Activated CD8-positive, alpha-beta T cell treated with anti-CD3 and anti-CD28 coated beads, Interleukin-2, amount 10 ng/mL, durations not matched to agents 7 days and 5 days (primary cell): ENCODE results near the gene RRAGD. TPM values are rescaled to one million over a fixed set of nuclear protein-coding genes. Genes with fewer than 3 reads are reported as not detected.

ENCODE experiments used
- ATAC-seq: fragments of 150-1000 bp; cut with Tn5 transposase; one replicate; pipeline ENCODE4 v1.10.0; 2021; ENCODE audit warnings: moderate library complexity
- CTCF ChIA-PET: fragments of 350-600 bp; sonication (Branson Sonifier 250); formaldehyde crosslinking; loops from one replicate; lab custom pipeline; 2021; ENCODE audit warnings: antibody characterized with exemption; lab: Charles Lee
- POLR2A ChIA-PET: fragments of 350-600 bp; sonication (Branson Sonifier 250); formaldehyde crosslinking; loops from one replicate; lab custom pipeline; 2021; ENCODE audit warnings: antibody characterized with exemption; lab: Charles Lee
- DNase-seq: peaks from one replicate; pipeline ENCODE4 v3.0.0-alpha.2; 2020
- H3K27ac Mint-ChIP-seq: one replicate; pipeline ENCODE4 v1.8.0; 2021; ENCODE audit warnings: mild to moderate bottlenecking, mixed read lengths
- H3K27me3 Mint-ChIP-seq: one replicate; pipeline ENCODE4 v1.8.0; 2021; ENCODE audit warnings: low read depth, mixed read lengths
- H3K36me3 Mint-ChIP-seq: one replicate; pipeline ENCODE4 v1.8.0; 2021; ENCODE audit warnings: low read depth, mixed read lengths
- H3K4me1 Mint-ChIP-seq: one replicate; pipeline ENCODE4 v1.8.0; 2021; ENCODE audit warnings: low read depth, mixed read lengths
- H3K4me3 Mint-ChIP-seq: one replicate; pipeline ENCODE4 v1.8.0; 2021; ENCODE audit warnings: mild to moderate bottlenecking, mixed read lengths
- H3K9me3 Mint-ChIP-seq: one replicate; pipeline ENCODE4 v1.8.0; 2022; ENCODE audit warnings: mixed read lengths; ENCODE audit not compliant: insufficient read depth
- total RNA-seq, 2 experiments: library from RNA; stranded (reverse); gene quantifications; one replicate each; pipeline ENCODE4 v1.2.3, GENCODE V29; 2021

Gene RRAGD
- total RNA-seq, 2 experiments from 2014 or later, result 2.5 to 3.7 TPM

- Mint-ChIP-seq H3K27me3 (peaks cover 16% of the 10 kb centered on the region), H3K9me3 (no peaks in the 10 kb centered on the region), H3K36me3 (no peaks in the 10 kb centered on the region), H3K4me1 (peaks cover 36% of the 10 kb centered on the region), H3K27ac (peak overlapping the region; percentile 43), H3K4me3 (no peak overlapping the region)
- DNase-seq (peak; percentile 94), ATAC-seq (peak; percentile 92)
- ChIA-PET POLR2A (no interaction called here), CTCF (interaction anchor here (0.5 to 7.0 kb wide), 22 partner anchors 13 to 393 kb away, joined by 3 to 123 read pairs (median 4); partner anchors contain the start of genes PM20D2, PNRC1 and RRAGD)
Observed at GRCh38 chr6:89375427-89376267, 36.4 kb downstream of the RRAGD start.

- peak; percentile 63 for DNase-seq
- ChIA-PET POLR2A (interaction anchor here (0.7 to 1.9 kb wide), 11 partner anchors 8 to 292 kb away, joined by 3 to 9 read pairs (median 4); partner anchors contain the start of genes PNRC1, RRAGD and UBE2J1), CTCF (interaction anchor here (0.6 to 7.0 kb wide), 81 partner anchors 8 to 1108 kb away, joined by 3 to 123 read pairs (median 4); partner anchors contain the start of genes ANKRD6, CASP8AP2, LYRM2 and PM20D2)
- peaks cover 9% of the 10 kb centered on the region for H3K27me3 Mint-ChIP-seq
- H3K4me1 Mint-ChIP-seq, result peaks cover 41% of the 10 kb centered on the region
- no peaks in the 10 kb centered on the region for H3K36me3 Mint-ChIP-seq
- ATAC-seq, result peak; percentile 24
- peak overlapping the region; percentile 5 for H3K4me3 Mint-ChIP-seq
- peak overlapping the region; percentile 61 for H3K27ac Mint-ChIP-seq
- no peaks in the 10 kb centered on the region for H3K9me3 Mint-ChIP-seq
Observed at GRCh38 chr6:89372506-89372901, 39.6 kb downstream of the RRAGD start.

- CTCF ChIA-PET, result interaction anchor here (0.6 to 7.0 kb wide), 87 partner anchors 8 to 1109 kb away, joined by 3 to 123 read pairs (median 4); partner anchors contain the start of genes ANKRD6, CASP8AP2, LYRM2 and PM20D2
Observed at GRCh38 chr6:89371849-89372505, 40.1 kb downstream of the RRAGD start.

GRCh38 chr6:89368999-89369398 is 43.1 kb downstream of the RRAGD start:
- POLR2A ChIA-PET, result no interaction called here
- no peaks in the 10 kb centered on the region for H3K9me3 Mint-ChIP-seq
- ATAC-seq (no peak), DNase-seq (no peak)
- H3K4me1 Mint-ChIP-seq, result peaks cover 39% of the 10 kb centered on the region
- H3K27ac Mint-ChIP-seq, result no peak overlapping the region
- H3K4me3 Mint-ChIP-seq, result no peak overlapping the region
- H3K36me3 Mint-ChIP-seq, result no peaks in the 10 kb centered on the region
- peaks cover 2% of the 10 kb centered on the region for H3K27me3 Mint-ChIP-seq
- CTCF ChIA-PET, result interaction anchor here (0.8 to 7.4 kb wide), 9 partner anchors 8 to 279 kb away, joined by 3 to 135 read pairs (median 5); partner anchors contain the start of genes ANKRD6 and UBE2J1

More at GRCh38 chr6:89371849-89372505, 40.1 kb downstream of the RRAGD start:
- H3K9me3 Mint-ChIP-seq, result no peaks in the 10 kb centered on the region
- H3K4me3 Mint-ChIP-seq, result peak overlapping the region; percentile 5
- DNase-seq (peak; percentile 87), ATAC-seq (peak; percentile 81)
- H3K27ac Mint-ChIP-seq, result peak overlapping the region; percentile 61
- H3K27me3 Mint-ChIP-seq, result peaks cover 8% of the 10 kb centered on the region
- H3K36me3 Mint-ChIP-seq, result no peaks in the 10 kb centered on the region
- POLR2A ChIA-PET, result interaction anchor here (0.7 to 1.9 kb wide), 11 partner anchors 8 to 292 kb away, joined by 3 to 9 read pairs (median 4); partner anchors contain the start of genes PNRC1, RRAGD and UBE2J1
- H3K4me1 Mint-ChIP-seq, result peaks cover 41% of the 10 kb centered on the region

- H3K9me3 Mint-ChIP-seq, result no peaks in the 10 kb centered on the region
- H3K27me3 Mint-ChIP-seq, result peaks cover 2% of the 10 kb centered on the region
- peaks cover 40% of the 10 kb centered on the region for H3K4me1 Mint-ChIP-seq
- ChIA-PET POLR2A (no interaction called here), CTCF (interaction anchor here (0.7 to 7.4 kb wide), 13 partner anchors 9 to 385 kb away, joined by 3 to 135 read pairs (median 5); partner anchors contain the start of genes ANKRD6 and UBE2J1)
- DNase-seq (peak; percentile 77), ATAC-seq (no peak)
- no peak overlapping the region for H3K4me3 Mint-ChIP-seq
- no peak overlapping the region for H3K27ac Mint-ChIP-seq
- peaks cover under 1% of the 10 kb centered on the region for H3K36me3 Mint-ChIP-seq
Observed at GRCh38 chr6:89368107-89368506, 44.0 kb downstream of the RRAGD start.

- CTCF ChIA-PET, result interaction anchor here (1.4 to 7.5 kb wide), 4 partner anchors 10 to 381 kb away, joined by 12 to 135 read pairs (median 74); partner anchors contain the start of gene UBE2J1
- peaks cover 8% of the 10 kb centered on the region for H3K9me3 Mint-ChIP-seq
Observed at GRCh38 chr6:89364586-89364985, 47.5 kb downstream of the RRAGD start.

GRCh38 chr6:89361171-89361570 is 50.9 kb downstream of the RRAGD start:
- Mint-ChIP-seq H3K27me3 (no peaks in the 10 kb centered on the region), H3K27ac (peak overlapping the region; percentile 24), H3K4me1 (peaks cover 65% of the 10 kb centered on the region), H3K4me3 (no peak overlapping the region), H3K9me3 (peaks cover 8% of the 10 kb centered on the region), H3K36me3 (peaks cover 8% of the 10 kb centered on the region)
- CTCF ChIA-PET, result interaction anchor here (1.7 to 7.5 kb wide), 2 partner anchors 13 to 71 kb away, joined by 5 to 123 read pairs; no protein-coding TSS in a partner anchor
- DNase-seq (no peak), ATAC-seq (no peak)
- POLR2A ChIA-PET, result no interaction called here

More at GRCh38 chr6:89364586-89364985, 47.5 kb downstream of the RRAGD start:
- ATAC-seq, result no peak
- POLR2A ChIA-PET, result interaction anchor here (1.1 to 1.8 kb wide), 2 partner anchors 8 to 12 kb away, joined by 4 to 7 read pairs; partner anchors contain the start of gene UBE2J1
- Mint-ChIP-seq H3K27me3 (peaks cover under 1% of the 10 kb centered on the region), H3K36me3 (peaks cover 6% of the 10 kb centered on the region), H3K27ac (no peak overlapping the region), H3K4me3 (no peak overlapping the region), H3K4me1 (peaks cover 42% of the 10 kb centered on the region)
- no peak for DNase-seq

GRCh38 chr6:89360415-89360999 is 51.6 kb downstream of the RRAGD start:
- Mint-ChIP-seq H3K27me3 (no peaks in the 10 kb centered on the region), H3K4me1 (peaks cover 69% of the 10 kb centered on the region), H3K4me3 (peak overlapping the region; percentile 0), H3K27ac (peak overlapping the region; percentile 24), H3K9me3 (peaks cover 8% of the 10 kb centered on the region), H3K36me3 (peaks cover 8% of the 10 kb centered on the region)
- CTCF ChIA-PET, result interaction anchor here (1.9 to 7.5 kb wide), 2 partner anchors 10 to 14 kb away, joined by 11 to 123 read pairs; no protein-coding TSS in a partner anchor
- peak; percentile 62 for ATAC-seq
- DNase-seq, result no peak
- POLR2A ChIA-PET, result interaction anchor here (0.6 to 1.3 kb wide), 2 partner anchors 9 to 60 kb away, joined by 3 to 4 read pairs; no protein-coding TSS in a partner anchor

- no peak for ATAC-seq
- Mint-ChIP-seq H3K4me3 (no peak overlapping the region), H3K4me1 (peaks cover 65% of the 10 kb centered on the region), H3K9me3 (peaks cover 8% of the 10 kb centered on the region), H3K36me3 (peaks cover 8% of the 10 kb centered on the region), H3K27ac (no peak overlapping the region), H3K27me3 (no peaks in the 10 kb centered on the region)
- DNase-seq, result no peak
- POLR2A ChIA-PET, result interaction anchor here (0.6 to 1.3 kb wide), 5 partner anchors 9 to 469 kb away, joined by 3 to 4 read pairs (median 3); partner anchors contain the start of gene PNRC1
- CTCF ChIA-PET, result interaction anchor here (1.9 to 7.5 kb wide), 2 partner anchors 9 to 15 kb away, joined by 11 to 123 read pairs; no protein-coding TSS in a partner anchor
Observed at GRCh38 chr6:89359561-89359960, 52.5 kb downstream of the RRAGD start.

- POLR2A ChIA-PET, result interaction anchor here (0.7 to 4.0 kb wide), 4 partner anchors 15 to 455 kb away, joined by 3 to 21 read pairs (median 4); partner anchors contain the start of gene PNRC1
- H3K27ac Mint-ChIP-seq, result peak overlapping the region; percentile 93
- peak; percentile 30 for ATAC-seq
- H3K4me3 Mint-ChIP-seq, result peak overlapping the region; percentile 80
- peaks cover 8% of the 10 kb centered on the region for H3K9me3 Mint-ChIP-seq
- DNase-seq, result peak; percentile 39
- H3K4me1 Mint-ChIP-seq, result peaks cover 70% of the 10 kb centered on the region
- CTCF ChIA-PET, result interaction anchor here (0.9 to 9.8 kb wide), 8 partner anchors 9 to 277 kb away, joined by 3 to 135 read pairs (median 6); partner anchors contain the start of gene PNRC1
- H3K27me3 Mint-ChIP-seq, result no peaks in the 10 kb centered on the region
- peaks cover 5% of the 10 kb centered on the region for H3K36me3 Mint-ChIP-seq
Observed at GRCh38 chr6:89357390-89357789, 54.7 kb downstream of the RRAGD start.
